Thyroid gland (tissue), 4 donors: Measurements from ENCODE around the gene CD72.

Experiments
- CTCF ChIP-seq, 6 experiments: fragments of 200-600 bp in 3 of 6; fragments of 450-650 bp in 3 of 6; sonication (generic) in 3 of 6; IDR thresholded peaks; one replicate each; pipeline ENCODE4 v1.5.1; 2016 to 2019; ENCODE audit warnings: antibody characterized with exemption in 6 of 6, mild to moderate bottlenecking in 2 of 6, inconsistent platforms in 1 of 6, moderate library complexity in 1 of 6
- POLR2A ChIP-seq, 2 donors: fragments of 450-650 bp; IDR thresholded peaks; one replicate each; pipeline ENCODE4 v1.6.1; 2017; ENCODE audit warnings: antibody characterized with exemption in 2 of 2, mild to moderate bottlenecking in 2 of 2, moderate library complexity in 1 of 2

GRCh38 chr9:35660966-35661415 is 42.8 kb upstream of the CD72 start:
- peak in 1 of 6 experiments; percentile 15 for TF ChIP-seq CTCF (IDR thresholded peaks at IDR 0.05)
- no peak for TF ChIP-seq POLR2A (IDR thresholded peaks at IDR 0.05)
